ENCODE results near the gene SEL1L3.

SEL1L3 gene

DNA sequence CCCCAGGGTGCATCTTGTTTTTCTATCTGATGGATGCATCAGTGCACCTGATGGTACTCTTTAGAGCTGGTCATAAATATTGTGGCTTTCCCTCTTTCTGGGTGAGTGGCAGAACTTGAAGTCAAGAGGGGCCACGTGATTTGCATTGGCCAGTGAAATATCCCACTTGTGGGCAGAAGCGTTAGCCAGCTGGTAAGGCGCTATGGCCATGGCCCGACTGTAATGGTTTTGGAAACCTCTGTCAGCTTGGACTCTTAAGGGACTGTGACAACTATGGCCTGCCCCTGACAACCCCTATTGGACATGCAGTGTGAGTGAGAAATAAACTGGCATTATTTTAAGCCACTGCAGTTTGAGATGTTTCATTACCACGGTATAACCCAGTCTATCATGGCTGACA is 72.8 kb downstream of the SEL1L3 start:
- DNase-seq (ENCODE audit: low spot score): no peak

- no peak for DNase-seq (ENCODE audit: low spot score)
Observed at GRCh38 chr4:25788703-25789238, 74.0 kb downstream of the SEL1L3 start.

GRCh38 chr4:25786497-25787065 is 76.2 kb downstream of the SEL1L3 start:
- no peak for DNase-seq (ENCODE audit: low spot score)

- DNase-seq (ENCODE audit: low spot score): no peak
Observed at GRCh38 chr4:25783943-25784342, 78.8 kb downstream of the SEL1L3 start.

- no peak for DNase-seq (ENCODE audit: low spot score)
Observed at GRCh38 chr4:25783126-25783525, 79.7 kb downstream of the SEL1L3 start.

DNA sequence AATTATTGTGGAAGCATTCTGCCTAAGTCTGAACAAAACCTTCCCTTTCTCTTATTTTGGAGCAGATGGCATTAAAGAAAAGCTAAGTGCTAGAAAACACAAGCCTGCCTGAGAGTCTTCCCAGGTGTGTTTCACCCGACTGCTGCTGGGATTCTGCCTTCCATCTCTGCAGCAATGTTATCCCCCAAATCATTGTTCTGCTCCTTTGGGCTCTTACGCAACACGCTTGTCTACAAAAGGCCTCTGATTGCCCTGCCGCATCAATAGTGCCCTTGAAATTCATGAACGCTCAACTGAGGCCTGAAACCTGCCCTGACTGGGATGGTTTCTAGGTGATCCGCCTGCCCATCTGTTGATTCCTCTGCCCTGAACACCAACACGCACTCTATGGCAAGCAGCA is 80.3 kb downstream of the SEL1L3 start:
- DNase-seq (ENCODE audit: low spot score): no peak

GRCh38 chr4:25779021-25779420 is 83.8 kb downstream of the SEL1L3 start:
- DNase-seq (ENCODE audit: low spot score): no peak

DNA sequence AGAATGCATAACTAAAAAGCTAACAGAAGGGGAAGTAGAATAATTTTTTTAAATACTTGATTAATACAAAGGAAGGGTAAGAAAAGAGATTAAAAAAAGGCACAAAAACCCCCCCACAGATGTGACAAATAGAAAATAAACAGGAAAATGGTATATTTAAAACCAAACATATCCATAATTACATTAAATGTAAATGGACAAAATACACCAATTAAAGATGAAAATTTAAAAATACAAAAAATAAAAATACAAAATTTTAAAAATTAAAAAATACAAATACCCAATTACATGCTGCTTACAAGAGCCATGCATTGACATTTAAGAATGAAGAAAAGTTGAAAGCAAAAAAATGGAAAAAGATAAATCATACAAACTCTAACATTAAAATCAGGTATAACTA is 86.0 kb downstream of the SEL1L3 start:
- no peak for DNase-seq (ENCODE audit: low spot score)

DNA sequence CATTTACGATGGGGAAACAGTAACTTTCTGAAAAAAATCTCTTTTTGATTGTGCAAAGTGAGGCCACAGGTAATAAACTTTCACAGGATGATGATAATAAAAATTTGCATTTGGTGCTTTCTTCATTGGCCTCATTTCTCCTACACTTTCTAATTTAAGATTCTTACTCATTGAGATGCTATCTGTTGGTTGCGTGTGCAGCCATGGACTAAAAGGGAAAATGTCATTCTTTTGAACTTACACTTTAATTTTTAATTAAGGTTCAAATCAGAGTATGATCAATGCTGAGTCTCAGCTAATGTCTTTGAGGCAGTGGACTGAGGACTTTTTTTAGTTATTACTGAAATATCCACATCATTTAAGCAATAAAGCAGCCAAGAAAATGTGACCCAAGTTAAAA is 87.6 kb downstream of the SEL1L3 start:
- no peak for DNase-seq (ENCODE audit: low spot score)

- DNase-seq (ENCODE audit: low spot score): no peak
Observed at GRCh38 chr4:25773358-25773757, 89.4 kb downstream of the SEL1L3 start.

DNA sequence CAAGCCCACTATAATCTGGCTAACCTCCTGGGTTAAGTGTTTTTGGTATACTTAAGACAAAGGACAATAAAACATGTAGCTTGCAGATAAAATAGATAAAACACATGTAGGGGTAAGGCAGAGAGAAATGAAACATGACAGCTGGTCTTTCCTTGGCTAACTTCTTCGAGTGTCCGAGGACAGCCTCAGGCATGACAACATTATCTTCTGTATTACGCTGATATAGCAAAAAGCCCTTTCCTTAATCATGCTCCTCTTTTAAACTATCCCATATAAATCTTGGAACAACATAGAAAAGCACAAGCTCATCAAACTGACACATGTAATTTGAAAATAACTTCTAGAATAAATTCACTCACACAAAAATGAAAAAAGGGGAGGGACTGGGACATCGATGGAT is 91.1 kb downstream of the SEL1L3 start:
- DNase-seq (ENCODE audit: low spot score): no peak

DNA sequence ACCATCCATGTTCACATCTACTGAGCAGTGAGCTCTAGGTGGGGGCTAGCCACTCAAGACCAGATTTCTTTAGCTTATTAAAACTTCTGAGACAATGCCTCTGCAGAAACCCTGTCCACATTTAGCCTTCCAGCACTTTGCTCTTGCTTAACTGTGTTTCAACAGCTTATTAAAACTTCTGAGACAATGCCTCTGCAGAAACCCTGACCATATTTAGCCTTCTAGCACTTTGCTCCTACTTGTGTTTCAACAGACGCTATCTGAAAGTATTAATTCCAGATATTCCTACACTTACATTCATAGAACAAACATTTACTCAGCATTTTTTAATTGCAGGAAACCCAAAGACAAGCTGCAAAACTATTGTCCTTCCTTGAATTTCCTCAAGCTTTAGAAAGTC is 91.9 kb downstream of the SEL1L3 start:
- DNase-seq (ENCODE audit: low spot score): no peak

DNA sequence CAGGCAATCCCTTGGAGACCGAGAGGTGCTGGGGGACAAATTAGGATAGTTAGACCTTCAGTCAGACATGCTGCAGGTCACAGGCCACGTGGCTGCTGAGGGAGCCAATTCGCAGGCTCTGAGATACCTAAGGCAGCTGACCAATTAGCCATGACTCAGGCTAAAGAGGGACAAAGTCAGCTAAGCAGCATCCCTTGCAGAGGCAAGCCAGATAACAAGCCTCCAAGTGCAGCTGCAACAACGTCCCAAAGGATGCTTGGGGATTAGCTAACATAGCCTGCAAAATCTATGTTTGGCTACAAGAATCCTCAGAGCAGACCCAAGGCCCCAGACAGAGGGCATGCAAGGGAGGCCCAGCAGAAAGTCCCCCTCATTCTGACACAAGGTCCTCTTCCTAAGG is 93.5 kb downstream of the SEL1L3 start:
- no peak for DNase-seq (ENCODE audit: low spot score)

- peak; percentile 93 for DNase-seq (ENCODE audit: low spot score)
Observed at GRCh38 chr4:25767877-25768725, 94.7 kb downstream of the SEL1L3 start.

DNA sequence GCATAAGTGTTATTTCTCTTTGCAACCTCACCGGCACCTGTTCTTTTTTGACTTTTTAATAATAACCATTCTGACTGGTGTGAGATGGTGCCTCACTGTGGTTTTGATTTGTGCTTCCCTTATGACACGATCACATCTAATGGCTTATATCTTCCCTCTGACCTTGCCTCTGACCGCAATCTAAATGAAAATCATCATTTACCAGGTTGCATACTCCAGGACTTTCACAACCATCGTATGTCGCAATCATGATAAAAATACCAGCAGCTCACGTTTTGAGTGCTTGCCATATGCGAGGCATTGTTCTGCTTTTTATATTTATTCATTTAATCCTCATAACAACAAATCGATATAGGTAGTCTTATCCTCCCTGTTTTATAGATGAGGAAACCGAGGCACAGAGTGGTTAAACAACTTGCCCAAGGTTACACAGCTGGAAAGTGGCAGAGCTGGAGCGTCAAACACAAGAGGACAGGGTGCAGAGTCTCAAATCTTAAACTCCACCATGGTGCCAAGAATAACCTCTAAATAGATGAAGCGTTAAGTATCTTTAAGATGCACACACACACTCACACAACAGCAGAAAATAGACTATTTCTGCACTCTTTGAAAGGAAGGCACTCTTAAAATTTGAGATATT is 102.2 kb downstream of the SEL1L3 start:
- DNase-seq (ENCODE audit: low spot score): no peak

DNA sequence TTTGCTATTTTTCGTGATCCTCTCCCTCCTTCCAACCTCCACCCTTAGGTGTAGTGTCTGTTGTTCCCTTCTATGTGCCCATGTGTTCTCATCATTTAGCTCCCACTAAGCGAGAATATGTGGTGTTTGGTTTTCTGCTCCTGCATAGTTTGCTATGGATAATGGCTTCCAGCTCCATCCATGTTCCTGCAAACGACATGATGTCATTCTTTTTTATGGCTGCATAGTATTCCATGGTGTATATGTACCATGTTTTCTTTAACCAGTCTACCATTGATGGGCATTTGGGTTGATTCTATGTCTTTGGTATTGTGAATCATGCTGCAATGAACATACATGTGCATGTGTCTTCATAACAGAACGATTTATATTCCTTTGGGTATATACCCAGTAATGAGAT is 102.7 kb downstream of the SEL1L3 start:
- no peak for DNase-seq (ENCODE audit: low spot score)

DNA sequence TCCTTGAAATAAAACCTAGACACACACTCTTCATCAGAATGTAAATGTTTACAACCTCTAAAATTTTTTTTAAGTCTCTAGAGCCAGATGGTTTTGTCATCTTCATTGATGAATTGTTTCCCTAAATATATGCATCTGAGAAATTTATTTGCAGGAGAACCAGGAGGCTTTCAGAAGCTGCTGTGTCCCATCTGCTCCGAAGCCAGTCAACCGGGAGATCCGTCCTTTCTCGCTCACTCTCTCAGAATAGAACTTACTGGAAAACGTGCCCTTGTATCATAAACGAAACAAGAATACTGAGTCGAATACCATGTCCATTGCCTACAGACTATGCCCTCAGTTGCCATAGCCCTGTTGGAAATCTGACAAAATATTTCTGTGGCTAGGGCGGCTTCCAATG is 103.7 kb downstream of the SEL1L3 start:
- DNase-seq (ENCODE audit: low spot score): no peak

- DNase-seq (ENCODE audit: low spot score): no peak
Observed at GRCh38 chr4:25757452-25757851, 105.3 kb downstream of the SEL1L3 start.

GRCh38 chr4:25756503-25756902 is 106.3 kb downstream of the SEL1L3 start:
- DNase-seq (ENCODE audit: low spot score): no peak

- DNase-seq (ENCODE audit: low spot score): no peak
Observed at GRCh38 chr4:25755911-25756310, 106.9 kb downstream of the SEL1L3 start.

DNA sequence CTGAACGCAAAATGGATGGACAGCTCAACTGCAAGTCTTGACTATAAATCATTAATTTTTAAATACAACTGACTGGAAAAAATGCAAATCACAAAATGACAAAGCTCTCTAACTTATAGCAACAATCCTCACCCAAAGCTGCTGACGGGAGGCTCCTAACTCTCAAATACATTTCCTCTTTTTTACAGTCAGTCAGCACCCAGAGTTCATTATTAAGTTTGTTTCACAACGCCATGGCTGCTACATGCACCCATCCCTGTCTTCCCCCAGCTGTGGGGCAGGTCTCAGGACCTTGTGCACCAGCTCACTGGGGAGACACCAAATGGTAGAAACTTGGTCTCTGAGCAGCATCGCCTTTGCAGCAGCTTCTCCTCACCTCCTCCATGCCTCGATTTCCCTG is 109.5 kb downstream of the SEL1L3 start:
- no peak for DNase-seq (ENCODE audit: low spot score)

DNA sequence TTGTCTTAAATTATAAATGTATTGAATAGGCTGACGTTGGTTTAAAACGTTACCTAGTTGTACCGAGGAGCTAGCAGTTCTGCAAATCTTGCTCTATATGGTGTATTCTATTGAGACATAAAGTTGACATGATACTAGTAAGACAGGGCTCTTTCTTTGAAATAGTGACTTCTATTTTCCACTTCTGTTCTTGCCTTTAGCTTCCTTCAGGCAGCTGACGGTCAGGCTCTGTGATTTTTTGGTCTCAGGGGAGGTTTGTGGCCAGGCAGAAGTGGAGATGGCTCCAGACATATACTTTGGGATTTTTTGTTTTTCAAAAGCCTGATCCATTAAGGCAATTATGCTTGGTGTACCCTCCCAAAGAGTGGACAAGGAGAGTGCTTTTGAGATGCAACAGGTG is 111.9 kb downstream of the SEL1L3 start:
- no peak for DNase-seq (ENCODE audit: low spot score)

DNA sequence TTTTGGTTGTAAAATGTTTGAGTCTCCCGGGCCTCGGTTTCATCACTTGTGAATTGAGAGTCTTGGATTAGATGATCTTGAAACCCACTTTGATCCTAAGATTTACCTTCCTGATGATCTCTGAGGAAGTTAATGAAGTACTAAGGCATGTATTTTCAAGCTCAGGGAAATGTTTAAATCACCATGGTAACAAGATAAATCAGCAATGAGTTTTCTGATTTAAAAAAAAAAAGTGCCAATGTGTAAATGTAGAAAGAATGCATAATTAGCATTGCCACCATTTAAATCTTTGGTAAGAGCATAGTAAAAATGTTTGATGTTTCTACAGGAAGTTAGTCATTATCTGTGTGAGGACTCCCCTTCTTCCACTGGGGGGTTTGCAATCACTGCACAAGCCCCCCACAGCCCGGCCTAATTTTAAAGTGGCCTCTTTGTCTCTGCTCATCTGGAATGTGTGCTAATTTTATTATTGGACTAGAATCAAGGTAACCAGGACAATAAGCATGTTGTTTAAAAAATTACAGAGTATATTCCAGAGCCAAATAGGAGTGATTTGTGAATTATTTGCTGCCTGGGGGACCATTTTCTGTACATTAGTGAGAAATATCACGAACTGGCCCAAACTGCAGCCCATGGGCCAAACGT is 113.5 kb downstream of the SEL1L3 start:
- DNase-seq (ENCODE audit: low spot score): no peak

Data from Ammon's horn (tissue), 1 donor.